Thyroid gland (tissue), 4 donors: ENCODE measurements around the gene BICRA.

ENCODE experiments used
- POLR2A ChIP-seq, 2 donors: fragments of 450-650 bp; IDR thresholded peaks; one replicate each; pipeline ENCODE4 v1.6.1; 2017; ENCODE audit warnings: antibody characterized with exemption in 2 of 2, mild to moderate bottlenecking in 2 of 2, moderate library complexity in 1 of 2
- TF ChIP-seq, protein P1 (sequence below), 6 experiments: fragments of 200-600 bp in 3 of 6; fragments of 450-650 bp in 3 of 6; sonication (generic) in 3 of 6; IDR thresholded peaks; one replicate each; pipeline ENCODE4 v1.5.1; 2016 to 2019; ENCODE audit warnings: antibody characterized with exemption in 6 of 6, mild to moderate bottlenecking in 2 of 6, inconsistent platforms in 1 of 6, moderate library complexity in 1 of 6

DNA sequence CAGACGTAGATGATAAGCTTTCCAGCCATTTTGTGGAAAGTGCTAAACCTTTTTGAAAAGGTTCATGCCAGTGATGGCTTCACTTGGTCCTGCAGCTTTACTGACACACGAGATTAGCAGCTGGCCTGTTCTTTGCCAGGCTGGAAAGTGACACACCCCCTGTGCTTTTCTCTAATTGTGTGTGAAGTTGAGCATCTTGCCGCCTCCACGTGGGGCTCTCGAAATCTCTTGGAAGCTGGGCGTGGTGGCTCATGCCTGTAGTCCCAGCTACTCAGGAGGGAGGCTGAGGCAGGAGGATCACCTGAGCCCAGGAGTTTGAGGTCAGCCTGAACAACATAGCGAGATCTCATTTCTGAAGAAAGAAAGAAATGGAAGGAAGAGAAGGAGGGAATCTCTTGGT, 79.0 kb downstream of the BICRA start:
- TF ChIP-seq, protein P1, sequence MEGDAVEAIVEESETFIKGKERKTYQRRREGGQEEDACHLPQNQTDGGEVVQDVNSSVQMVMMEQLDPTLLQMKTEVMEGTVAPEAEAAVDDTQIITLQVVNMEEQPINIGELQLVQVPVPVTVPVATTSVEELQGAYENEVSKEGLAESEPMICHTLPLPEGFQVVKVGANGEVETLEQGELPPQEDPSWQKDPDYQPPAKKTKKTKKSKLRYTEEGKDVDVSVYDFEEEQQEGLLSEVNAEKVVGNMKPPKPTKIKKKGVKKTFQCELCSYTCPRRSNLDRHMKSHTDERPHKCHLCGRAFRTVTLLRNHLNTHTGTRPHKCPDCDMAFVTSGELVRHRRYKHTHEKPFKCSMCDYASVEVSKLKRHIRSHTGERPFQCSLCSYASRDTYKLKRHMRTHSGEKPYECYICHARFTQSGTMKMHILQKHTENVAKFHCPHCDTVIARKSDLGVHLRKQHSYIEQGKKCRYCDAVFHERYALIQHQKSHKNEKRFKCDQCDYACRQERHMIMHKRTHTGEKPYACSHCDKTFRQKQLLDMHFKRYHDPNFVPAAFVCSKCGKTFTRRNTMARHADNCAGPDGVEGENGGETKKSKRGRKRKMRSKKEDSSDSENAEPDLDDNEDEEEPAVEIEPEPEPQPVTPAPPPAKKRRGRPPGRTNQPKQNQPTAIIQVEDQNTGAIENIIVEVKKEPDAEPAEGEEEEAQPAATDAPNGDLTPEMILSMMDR (IDR thresholded peaks at IDR 0.05), result no peak
- no peak for TF ChIP-seq POLR2A (IDR thresholded peaks at IDR 0.05)
